Heart left ventricle (tissue), 16 donors: ENCODE measurements around the gene LPP. TPM values are rescaled to one million over a fixed set of nuclear protein-coding genes. Genes with fewer than 3 reads are reported as not detected.

ENCODE experiments used
- ATAC-seq, 4 donors: fragments of 200-7000 bp; cut with Tn5 transposase; one replicate each; pipeline ENCODE4 v1.9.1; 2020 to 2022; ENCODE audit warnings: moderate library complexity in 4 of 4, mild to moderate bottlenecking in 3 of 4, moderate number of reproducible peaks in 1 of 4
- DNase-seq, 5 donors: peaks; one replicate each; pipeline ENCODE4 v3.0.0-alpha.2; 2020
- H3K27ac ChIP-seq, 12 donors: fragments of 200-600 bp; sonication (generic) in 4 of 12; one replicate each; pipeline versions ENCODE4 v1.5.0 to v1.8.0; 2016 to 2022; ENCODE audit warnings: mild to moderate bottlenecking in 2 of 12
- H3K27me3 ChIP-seq, 9 donors: fragments of 200-600 bp; sonication (generic) in 2 of 9; one replicate each; pipeline versions ENCODE4 v1.5.1 to v1.8.0; 2016 to 2022; ENCODE audit warnings: mild to moderate bottlenecking in 3 of 9
- H3K36me3 ChIP-seq, 9 donors: fragments of 200-600 bp; sonication (generic) in 2 of 9; one replicate each; pipeline versions ENCODE4 v1.5.0 to v1.8.0; 2018 to 2022; ENCODE audit warnings: mild to moderate bottlenecking in 2 of 9
- H3K4me1 ChIP-seq, 12 donors: fragments of 200-600 bp; sonication (generic) in 4 of 12; one replicate each; pipeline versions ENCODE4 v1.5.0 to v1.8.0; 2016 to 2022; ENCODE audit warnings: mild to moderate bottlenecking in 3 of 12
- H3K4me3 ChIP-seq, 12 donors: fragments of 200-600 bp; sonication (generic) in 4 of 12; one replicate each; pipeline versions ENCODE4 v1.5.0 to v1.8.0; 2017 to 2022; ENCODE audit warnings: mild to moderate bottlenecking in 9 of 12, moderate library complexity in 4 of 12
- H3K9me3 ChIP-seq, 12 donors: fragments of 200-600 bp; sonication (generic) in 4 of 12; one replicate each; pipeline versions ENCODE4 v1.5.0 to v1.8.0; 2016 to 2022; ENCODE audit warnings: mild to moderate bottlenecking in 1 of 12
- POLR2A ChIP-seq, 2 donors: fragments of 450-650 bp; IDR thresholded peaks; one replicate each; pipeline ENCODE4 v1.6.1; 2017; ENCODE audit warnings: antibody characterized with exemption in 2 of 2, mild to moderate bottlenecking in 2 of 2, moderate library complexity in 2 of 2
- WGBS, 4 donors: extraction: QIAGEN DNeasy Blood & Tissue Kit in 2 of 4; methylation state at CpG; one replicate each; pipeline versions ENCODE4 v1.1.5 to v1.1.7; 2013 to 2018; 5-methylcytosine and 5-hydroxymethylcytosine counted together
- intact Hi-C, 10 donors: fragments of 100-400 bp; cut with DNase I; formaldehyde crosslinking; loops; one replicate each; pipeline versions ENCODE4 v1.11.1 to v1.14.2; 2022
- polyA plus RNA-seq, 2 donors: library from polyadenylated mRNA; stranded (reverse); fragments of 200-250 nt; gene quantifications; one replicate each; pipeline ENCODE4 v1.2.3, GENCODE V29; 2013
- total RNA-seq, 9 donors: library from RNA; depleted of rRNA in 2 of 9; stranded (reverse); fragments of >200 nt in 2 of 9; fragmentation: NEBNext Ultra II Directional in 3 of 9; extraction: Animal tissue kit (Norgen Biotek cat#: 25700) in 3 of 9; gene quantifications; one replicate each; pipeline versions ENCODE4 v1.1.0 to v1.2.4, GENCODE V29; 2016 to 2023
- TF ChIP-seq, protein P1 (sequence below), 12 donors: fragments of 200-600 bp; sonication (generic) in 4 of 12; IDR thresholded peaks; one replicate each; pipeline versions ENCODE4 v1.5.0 to v1.8.0; 2018 to 2022; ENCODE audit warnings: antibody characterized with exemption in 12 of 12, mild to moderate bottlenecking in 5 of 12
- donor health status: ischemic (EF 13 %, LVEDD 7.1; RV severe dilation, severe dysfunction).
- donor health status: healthy with polysubstance abuse.
- donor health status: DM: no; HTN: yes; CAD: no.
- donor health status: DM: no; HTN: no; CAD: no.
- donor health status: ischemic (EF 25% LVEDD 6.9; RV normal size, moderate dysfunction).
- donor health status: ischemic (EF 25% LVEDD 5.7; RV mildly dilated, moderate dysfunction).
- donor health status: healthy.
- donor health status: DM: yes; HTN: yes; CAD: no.
- donor health status: ischemic (EF 35%, LVEDD 5.7; RV mildly dilated, moderate dysfunction).
- donor health status: nonischemic (EF 11% LVEDD 7.7; RV severe dilation, severe dysfunction).
- donor health status: DM: yes; HTN: yes; CAD: no.
- donor health status: PGD.
- donor health status: ischemic (EF 29% LVEDD 5.4; RV normal size, mild dysfunction).
- donor health status: nonischemic (EF 23%, LVEDD 6.1; RV moderate dilation, normal function).

LPP gene
- total and polyA plus RNA-seq, 11 donors, result 9.2 to 178 (median 100) TPM

DNA sequence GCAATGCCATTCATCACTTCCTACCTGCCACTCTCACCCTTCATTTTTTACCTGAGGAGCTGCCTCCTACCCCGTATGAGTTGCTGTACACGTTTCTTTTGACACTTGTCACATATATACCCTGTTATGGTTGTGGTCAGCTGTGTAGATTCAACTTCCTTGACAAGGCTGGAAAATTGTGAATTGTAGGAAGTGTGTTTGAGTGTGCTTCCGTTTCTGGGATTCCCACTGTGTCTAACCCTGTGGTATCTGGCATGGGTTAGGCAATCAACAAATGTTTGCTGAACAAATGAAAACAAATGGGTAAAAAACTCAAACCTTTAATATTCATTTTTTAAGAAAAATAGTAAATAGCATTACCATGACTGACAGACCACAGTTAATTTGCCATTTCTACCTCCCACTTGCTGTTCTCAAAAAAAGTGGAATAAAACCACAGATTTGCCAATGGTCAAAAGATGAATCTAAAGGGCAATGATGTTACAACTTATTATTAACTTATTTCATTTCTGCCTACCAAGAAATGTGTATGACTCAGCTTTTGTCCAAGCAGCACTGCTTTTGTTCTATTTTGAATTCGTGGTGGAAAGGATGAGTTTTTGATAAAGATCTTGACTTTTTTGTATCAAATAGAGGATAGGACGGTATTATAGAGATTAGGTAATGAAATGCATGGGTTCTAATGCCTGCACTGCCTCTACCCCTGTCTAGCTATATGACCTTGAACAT is 404.6 kb downstream of the LPP start:
- no peak overlapping the region for H3K4me3 ChIP-seq
- ATAC-seq, result peak in 3 of 4 donors; percentile 25 to 38 (median 34)
- H3K4me1 ChIP-seq, result peaks cover 0 to 51% (median 13%) of the 10 kb centered on the region in 12 donors
- H3K36me3 ChIP-seq, result no peaks in the 10 kb centered on the region
- WGBS, 4 donors, result 58 to 69% (median 63%) methylated on average over 5 of the region's 5 CpGs
- TF ChIP-seq, protein P1, sequence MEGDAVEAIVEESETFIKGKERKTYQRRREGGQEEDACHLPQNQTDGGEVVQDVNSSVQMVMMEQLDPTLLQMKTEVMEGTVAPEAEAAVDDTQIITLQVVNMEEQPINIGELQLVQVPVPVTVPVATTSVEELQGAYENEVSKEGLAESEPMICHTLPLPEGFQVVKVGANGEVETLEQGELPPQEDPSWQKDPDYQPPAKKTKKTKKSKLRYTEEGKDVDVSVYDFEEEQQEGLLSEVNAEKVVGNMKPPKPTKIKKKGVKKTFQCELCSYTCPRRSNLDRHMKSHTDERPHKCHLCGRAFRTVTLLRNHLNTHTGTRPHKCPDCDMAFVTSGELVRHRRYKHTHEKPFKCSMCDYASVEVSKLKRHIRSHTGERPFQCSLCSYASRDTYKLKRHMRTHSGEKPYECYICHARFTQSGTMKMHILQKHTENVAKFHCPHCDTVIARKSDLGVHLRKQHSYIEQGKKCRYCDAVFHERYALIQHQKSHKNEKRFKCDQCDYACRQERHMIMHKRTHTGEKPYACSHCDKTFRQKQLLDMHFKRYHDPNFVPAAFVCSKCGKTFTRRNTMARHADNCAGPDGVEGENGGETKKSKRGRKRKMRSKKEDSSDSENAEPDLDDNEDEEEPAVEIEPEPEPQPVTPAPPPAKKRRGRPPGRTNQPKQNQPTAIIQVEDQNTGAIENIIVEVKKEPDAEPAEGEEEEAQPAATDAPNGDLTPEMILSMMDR (IDR thresholded peaks at IDR 0.05), result no peak
- no peak for TF ChIP-seq POLR2A (IDR thresholded peaks at IDR 0.05)
- no peaks in the 10 kb centered on the region for H3K9me3 ChIP-seq
- no peaks in the 10 kb centered on the region for H3K27me3 ChIP-seq
- no peak for DNase-seq
- H3K27ac ChIP-seq, result peak overlapping the region in 2 of 12 donors; percentile 7 to 35
- intact Hi-C loops, result loop anchor here in 1 of 10 donors (10.0 kb wide), 1 partner anchor 396 kb away; no protein-coding TSS in a partner anchor

DNA sequence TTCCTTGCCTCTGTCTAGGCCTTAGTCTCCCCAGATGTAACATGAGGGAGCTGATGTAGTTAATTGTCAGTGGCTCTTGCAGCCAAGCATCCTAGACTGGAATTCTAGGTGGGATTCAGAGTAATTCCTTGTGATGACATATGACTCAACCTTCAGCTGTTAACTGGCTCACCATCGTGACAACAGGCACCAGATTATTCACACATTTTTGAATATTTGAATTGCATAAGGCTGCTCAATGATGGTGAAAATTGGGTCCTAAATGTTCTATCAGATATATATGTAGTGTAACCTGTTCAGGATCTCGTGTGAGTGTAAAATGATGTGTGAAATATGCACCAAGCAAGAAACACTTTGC is 405.1 kb downstream of the LPP start:
- H3K9me3 ChIP-seq, result no peaks in the 10 kb centered on the region
- ATAC-seq (peak in 1 of 4 donors; percentile 11), DNase-seq (no peak)
- TF ChIP-seq POLR2A (IDR thresholded peaks at IDR 0.05), result no peak
- TF ChIP-seq, protein P1 (IDR thresholded peaks at IDR 0.05), result no peak
- peak overlapping the region in 2 of 12 donors; percentile 7 to 35 for H3K27ac ChIP-seq
- H3K36me3 ChIP-seq, result no peaks in the 10 kb centered on the region
- WGBS, 4 donors, result 78 to 89% (median 82%) methylated on average over 2 of the region's 2 CpGs
- no peaks in the 10 kb centered on the region for H3K27me3 ChIP-seq
- H3K4me3 ChIP-seq, result no peak overlapping the region
- intact Hi-C loops, result loop anchor here in 1 of 10 donors (10.0 kb wide), 1 partner anchor 396 kb away; no protein-coding TSS in a partner anchor
- H3K4me1 ChIP-seq, result peaks cover 0 to 48% (median 13%) of the 10 kb centered on the region in 12 donors

DNA sequence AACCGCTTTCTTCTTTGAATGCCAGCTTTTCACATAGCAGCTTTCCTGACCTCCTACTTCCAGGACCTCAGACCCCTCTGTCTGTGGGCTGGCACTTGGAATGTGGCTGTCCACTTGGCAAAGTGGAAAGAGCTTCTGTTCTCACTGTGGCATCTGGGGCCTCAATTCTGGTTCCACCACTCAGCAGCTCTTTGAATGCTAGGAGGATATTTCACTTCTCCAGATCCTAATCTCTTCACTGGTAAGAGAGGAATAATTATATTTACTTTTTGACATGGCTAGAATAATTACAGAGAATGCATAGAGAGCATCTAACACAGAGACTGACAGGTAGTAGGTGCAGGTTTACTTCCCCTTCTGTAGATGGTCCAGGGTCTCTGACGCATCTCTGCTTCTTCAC is 405.9 kb downstream of the LPP start:
- TF ChIP-seq, protein P1 (IDR thresholded peaks at IDR 0.05), result no peak
- TF ChIP-seq POLR2A (IDR thresholded peaks at IDR 0.05), result no peak
- no peak for ATAC-seq
- H3K4me3 ChIP-seq, result no peak overlapping the region
- intact Hi-C loops, result loop anchor here in 1 of 10 donors (10.0 kb wide), 1 partner anchor 395 kb away; no protein-coding TSS in a partner anchor
- WGBS, 4 donors, result 95 to 98% (median 96%) methylated on average over 2 of the region's 2 CpGs
- H3K27ac ChIP-seq, result no peak overlapping the region
- no peaks in the 10 kb centered on the region for H3K9me3 ChIP-seq
- H3K36me3 ChIP-seq, result no peaks in the 10 kb centered on the region
- no peaks in the 10 kb centered on the region for H3K27me3 ChIP-seq
- no peak for DNase-seq
- peaks cover 0 to 40% (median 11%) of the 10 kb centered on the region in 12 donors for H3K4me1 ChIP-seq

DNA sequence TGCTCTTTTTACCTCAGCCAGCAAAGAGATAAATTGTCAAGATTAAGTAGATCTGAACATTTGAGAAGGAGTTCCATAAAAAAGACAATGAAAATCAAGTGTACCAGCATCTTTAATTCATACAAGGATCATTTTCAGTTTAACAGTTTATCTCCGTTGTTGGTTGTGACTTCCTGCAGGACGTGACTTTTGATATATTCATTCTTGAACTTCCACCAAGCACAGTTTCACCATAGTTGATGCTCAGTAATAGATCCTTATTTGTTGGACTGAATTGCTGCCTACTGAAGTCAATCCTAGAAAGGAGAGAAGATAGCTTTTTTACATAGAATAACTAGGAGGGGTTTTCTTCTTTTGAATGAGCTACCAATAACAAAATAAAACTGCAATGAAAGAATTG is 408.2 kb downstream of the LPP start:
- H3K36me3 ChIP-seq, result no peaks in the 10 kb centered on the region
- H3K9me3 ChIP-seq, result no peaks in the 10 kb centered on the region
- DNase-seq, result no peak
- TF ChIP-seq, protein P1 (IDR thresholded peaks at IDR 0.05), result no peak
- TF ChIP-seq POLR2A (IDR thresholded peaks at IDR 0.05), result no peak
- no peaks in the 10 kb centered on the region for H3K27me3 ChIP-seq
- no peak for ATAC-seq
- intact Hi-C loops, result no loop called here
- peaks cover 0 to 32% (median 9%) of the 10 kb centered on the region in 12 donors for H3K4me1 ChIP-seq
- H3K4me3 ChIP-seq, result no peak overlapping the region
- WGBS, 4 donors, result 17 to 38% (median 23%) methylated on average over 2 of the region's 2 CpGs
- H3K27ac ChIP-seq, result no peak overlapping the region
